ENCODE measurements around the gene ARHGAP21.
"Not testable (repeated sequence)": the region's sequence is repeated elsewhere in the genome, so short reads cannot be mapped to it uniquely, and the experiment has no call there.

Gene ARHGAP21

GRCh38 chr10:24621035-24621795 lies 102.5 kb downstream of the ARHGAP21 start:
- not testable (repeated sequence) for FAIRE-seq

GRCh38 chr10:24619994-24620310 lies 103.7 kb downstream of the ARHGAP21 start:
- not testable (repeated sequence) for FAIRE-seq

- not testable (repeated sequence) for FAIRE-seq
Observed at GRCh38 chr10:24619291-24619993, 104.2 kb downstream of the ARHGAP21 start.

- FAIRE-seq: no peak
Observed at GRCh38 chr10:24618401-24618800, 105.3 kb downstream of the ARHGAP21 start.

GRCh38 chr10:24617771-24618396 lies 105.8 kb downstream of the ARHGAP21 start:
- no peak for FAIRE-seq

- FAIRE-seq: no peak
Observed at GRCh38 chr10:24616536-24616935, 107.2 kb downstream of the ARHGAP21 start.

- FAIRE-seq: no peak
Observed at GRCh38 chr10:24606021-24606420, 117.7 kb downstream of the ARHGAP21 start.

GRCh38 chr10:24605141-24605540 lies 118.5 kb downstream of the ARHGAP21 start:
- no peak for FAIRE-seq

- no peak for FAIRE-seq
Observed at GRCh38 chr10:24603333-24603732, 120.4 kb downstream of the ARHGAP21 start.

- no peak for FAIRE-seq
Observed at GRCh38 chr10:24597961-24598360, 125.7 kb downstream of the ARHGAP21 start.

GRCh38 chr10:24597426-24597825 lies 126.3 kb downstream of the ARHGAP21 start:
- FAIRE-seq: no peak

- FAIRE-seq: no peak
Observed at GRCh38 chr10:24596217-24596930, 127.3 kb downstream of the ARHGAP21 start.

GRCh38 chr10:24590697-24591457 lies 132.8 kb downstream of the ARHGAP21 start:
- no peak for FAIRE-seq

- FAIRE-seq: no peak
Observed at GRCh38 chr10:24589265-24589664, 134.4 kb downstream of the ARHGAP21 start.

- no peak for FAIRE-seq
Observed at GRCh38 chr10:24579906-24580305, 143.8 kb downstream of the ARHGAP21 start.

- no peak for FAIRE-seq
Observed at GRCh38 chr10:24579448-24579847, 144.2 kb downstream of the ARHGAP21 start.

- FAIRE-seq: no peak
Observed at GRCh38 chr10:24575481-24576002, 148.1 kb downstream of the ARHGAP21 start.

GRCh38 chr10:24574578-24575155 lies 149.0 kb downstream of the ARHGAP21 start:
- no peak for FAIRE-seq

- no peak for FAIRE-seq
Observed at GRCh38 chr10:24574161-24574560, 149.5 kb downstream of the ARHGAP21 start.

GRCh38 chr10:24571870-24572450 lies 151.7 kb downstream of the ARHGAP21 start:
- FAIRE-seq: no peak

GRCh38 chr10:24570658-24571426 lies 152.8 kb downstream of the ARHGAP21 start:
- no peak for FAIRE-seq
